ENCODE data around the gene GAREM2.

Gene GAREM2

GRCh38 chr2:26224095-26224494, 51.2 kb downstream of the GAREM2 start:
- Histone ChIP-seq H2BK15ac (ENCODE audit: low read depth, poor library complexity, severe bottlenecking) (no peak overlapping the region), H2BK12ac (ENCODE audit: low read length in 2 of 2) (no peak overlapping the region), H2AFZ (ENCODE audit: low read depth, low read length) (no peak overlapping the region), H3K27me3 (ENCODE audit: control insufficient read depth in 1 of 2, insufficient read depth in 1 of 2, low read length in 2 of 2) (no peaks in the 10 kb centered on the region), H2BK120ac (ENCODE audit: low read depth, low read length) (no peak overlapping the region), H4K8ac (ENCODE audit: low read length) (no peak overlapping the region), H2AK5ac (ENCODE audit: low read length, severe bottlenecking) (no peak overlapping the region), H3K36me3 (ENCODE audit: control insufficient read depth in 1 of 2, insufficient read depth in 2 of 2, low read depth in 1 of 2, low read length in 2 of 2) (peaks cover 39 to 95% of the 10 kb centered on the region in 2 experiments), H3K23ac (ENCODE audit: low read length in 2 of 2) (no peak overlapping the region), H2BK5ac (ENCODE audit: low read depth, low read length, poor library complexity, severe bottlenecking) (no peak overlapping the region), H3K79me1 (replicated peaks; ENCODE audit: low read length, poor library complexity, severe bottlenecking) (peaks cover 29% of the 10 kb centered on the region), H3K4me2 (ENCODE audit: low read length, poor library complexity, severe bottlenecking) (no peak overlapping the region), H3K4ac (ENCODE audit: low read depth in 1 of 2, low read length in 2 of 2) (no peak overlapping the region), H3K18ac (ENCODE audit: low read depth in 1 of 2, low read length in 2 of 2) (no peak overlapping the region), H3K4me1 (ENCODE audit: control insufficient read depth, insufficient read depth, low read depth, low read length) (no peaks in the 10 kb centered on the region), H3K9me3 (ENCODE audit: control insufficient read depth, low read length) (peaks cover 41% of the 10 kb centered on the region), H3K9ac (ENCODE audit: low read length) (no peak overlapping the region), H3K14ac (ENCODE audit: low read length in 2 of 2) (no peak overlapping the region), H3K27ac (ENCODE audit: low read length, poor library complexity, severe bottlenecking) (peak overlapping the region; percentile 14), H3K4me3 (ENCODE audit: insufficient read depth in 1 of 2, low read depth in 1 of 2, low read length in 2 of 2) (no peak overlapping the region), H4K91ac (ENCODE audit: low read length) (no peak overlapping the region)
- DNase-seq = no peak
- WGBS = 100% methylated on average over 1 of the region's 2 CpGs

DNA sequence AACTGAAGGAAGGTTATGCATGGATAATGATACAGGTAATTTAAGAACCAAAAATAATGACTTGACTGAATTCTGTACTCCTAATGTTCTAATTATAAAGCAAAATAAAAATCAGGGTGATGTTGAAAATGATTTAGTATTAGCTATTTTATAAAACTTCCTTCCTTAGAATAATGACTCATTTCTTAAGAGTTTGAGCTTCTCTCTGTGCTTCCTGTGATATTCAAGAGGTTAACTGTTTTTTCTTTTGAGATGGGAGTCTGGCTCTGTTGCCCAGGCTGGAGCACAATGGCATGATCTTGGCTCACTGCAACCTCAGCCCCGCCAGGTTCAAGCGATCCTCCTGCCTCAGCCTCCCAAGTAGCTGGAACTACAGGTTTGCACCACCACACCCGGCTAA, 56.7 kb downstream of the GAREM2 start:
- 100% methylated on average over 3 of the region's 3 CpGs for WGBS
- Histone ChIP-seq H3K27me3 (ENCODE audit: control insufficient read depth in 1 of 2, insufficient read depth in 1 of 2, low read length in 2 of 2) (no peaks in the 10 kb centered on the region), H3K14ac (ENCODE audit: low read length in 2 of 2) (no peak overlapping the region), H2AFZ (ENCODE audit: low read depth, low read length) (no peak overlapping the region), H3K36me3 (ENCODE audit: control insufficient read depth in 1 of 2, insufficient read depth in 2 of 2, low read depth in 1 of 2, low read length in 2 of 2) (peaks cover 40 to 99% of the 10 kb centered on the region in 2 experiments), H3K23ac (ENCODE audit: low read length in 2 of 2) (no peak overlapping the region), H4K91ac (ENCODE audit: low read length) (no peak overlapping the region), H3K4me2 (ENCODE audit: low read length, poor library complexity, severe bottlenecking) (no peak overlapping the region), H3K4me1 (ENCODE audit: control insufficient read depth, insufficient read depth, low read depth, low read length) (no peaks in the 10 kb centered on the region), H3K27ac (ENCODE audit: low read length, poor library complexity, severe bottlenecking) (no peak overlapping the region), H2BK12ac (ENCODE audit: low read length in 2 of 2) (no peak overlapping the region), H2BK5ac (ENCODE audit: low read depth, low read length, poor library complexity, severe bottlenecking) (no peak overlapping the region), H4K8ac (ENCODE audit: low read length) (no peak overlapping the region), H2BK120ac (ENCODE audit: low read depth, low read length) (no peak overlapping the region), H3K18ac (ENCODE audit: low read depth in 1 of 2, low read length in 2 of 2) (no peak overlapping the region), H3K4me3 (ENCODE audit: insufficient read depth in 1 of 2, low read depth in 1 of 2, low read length in 2 of 2) (no peak overlapping the region), H2BK15ac (ENCODE audit: low read depth, poor library complexity, severe bottlenecking) (no peak overlapping the region), H3K79me1 (replicated peaks; ENCODE audit: low read length, poor library complexity, severe bottlenecking) (peaks cover 11% of the 10 kb centered on the region), H3K9ac (ENCODE audit: low read length) (no peak overlapping the region), H3K9me3 (ENCODE audit: control insufficient read depth, low read length) (peaks cover 26% of the 10 kb centered on the region), H2AK5ac (ENCODE audit: low read length, severe bottlenecking) (no peak overlapping the region), H3K4ac (ENCODE audit: low read depth in 1 of 2, low read length in 2 of 2) (no peak overlapping the region)
- no peak for DNase-seq

DNA sequence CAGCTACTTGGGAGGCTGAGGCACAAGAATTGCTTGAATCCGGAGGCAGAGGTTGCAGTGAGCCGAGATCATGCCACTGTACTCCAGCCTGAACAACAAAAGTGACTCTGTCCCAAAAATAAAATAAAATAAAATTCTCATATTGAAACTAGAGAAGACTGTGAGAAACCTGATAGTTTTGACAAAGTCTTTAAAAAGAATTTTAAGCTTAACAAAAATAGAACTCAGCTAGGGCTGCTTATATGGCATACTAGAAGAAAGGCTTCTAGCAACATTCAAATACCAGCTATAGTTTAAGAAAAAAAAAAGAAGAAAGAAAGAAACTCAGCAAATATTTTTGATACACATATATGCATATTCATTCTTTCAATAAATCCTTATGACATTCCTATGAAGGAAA, 57.9 kb downstream of the GAREM2 start:
- Histone ChIP-seq H2BK15ac (ENCODE audit: low read depth, poor library complexity, severe bottlenecking) (no peak overlapping the region), H4K8ac (ENCODE audit: low read length) (no peak overlapping the region), H2AK5ac (ENCODE audit: low read length, severe bottlenecking) (no peak overlapping the region), H2AFZ (ENCODE audit: low read depth, low read length) (no peak overlapping the region), H3K18ac (ENCODE audit: low read depth in 1 of 2, low read length in 2 of 2) (no peak overlapping the region), H3K9me3 (ENCODE audit: control insufficient read depth, low read length) (peaks cover 23% of the 10 kb centered on the region), H3K4me3 (ENCODE audit: insufficient read depth in 1 of 2, low read depth in 1 of 2, low read length in 2 of 2) (no peak overlapping the region), H2BK5ac (ENCODE audit: low read depth, low read length, poor library complexity, severe bottlenecking) (no peak overlapping the region), H3K79me1 (replicated peaks; ENCODE audit: low read length, poor library complexity, severe bottlenecking) (peaks cover 11% of the 10 kb centered on the region), H3K14ac (ENCODE audit: low read length in 2 of 2) (no peak overlapping the region), H3K23ac (ENCODE audit: low read length in 2 of 2) (no peak overlapping the region), H3K9ac (ENCODE audit: low read length) (no peak overlapping the region), H3K36me3 (ENCODE audit: control insufficient read depth in 1 of 2, insufficient read depth in 2 of 2, low read depth in 1 of 2, low read length in 2 of 2) (peaks cover 44 to 99% of the 10 kb centered on the region in 2 experiments), H3K27ac (ENCODE audit: low read length, poor library complexity, severe bottlenecking) (no peak overlapping the region), H3K4me1 (ENCODE audit: control insufficient read depth, insufficient read depth, low read depth, low read length) (no peaks in the 10 kb centered on the region), H2BK120ac (ENCODE audit: low read depth, low read length) (no peak overlapping the region), H3K27me3 (ENCODE audit: control insufficient read depth in 1 of 2, insufficient read depth in 1 of 2, low read length in 2 of 2) (no peaks in the 10 kb centered on the region), H4K91ac (ENCODE audit: low read length) (no peak overlapping the region), H3K4ac (ENCODE audit: low read depth in 1 of 2, low read length in 2 of 2) (no peak overlapping the region), H2BK12ac (ENCODE audit: low read length in 2 of 2) (no peak overlapping the region), H3K4me2 (ENCODE audit: low read length, poor library complexity, severe bottlenecking) (no peak overlapping the region)
- DNase-seq = no peak
- no CpG with 5 or more reads among the region's 2 CpGs for WGBS

DNA sequence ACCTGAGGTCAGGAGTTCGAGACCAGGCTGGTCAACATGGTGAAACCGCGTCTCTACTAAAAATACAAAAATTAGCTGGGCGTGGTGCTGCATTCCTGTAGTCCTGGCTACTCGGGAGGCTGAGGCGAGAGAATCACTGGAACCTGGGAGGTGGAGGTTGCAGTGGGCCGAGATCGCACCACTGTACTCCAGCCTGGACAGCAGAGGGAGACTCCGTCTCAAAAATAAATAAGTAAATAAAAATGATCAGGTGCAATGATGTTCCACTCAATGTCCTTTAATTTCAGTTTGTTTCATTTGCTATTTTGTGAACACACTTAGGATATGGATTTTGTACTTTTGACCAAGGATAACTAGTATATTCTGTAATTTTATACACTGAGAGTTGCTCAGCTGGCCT, 62.2 kb downstream of the GAREM2 start:
- no peak overlapping the region for H3K9ac ChIP-seq (ENCODE audit: low read length)
- H3K14ac ChIP-seq (ENCODE audit: low read length in 2 of 2) = no peak overlapping the region
- H2BK15ac ChIP-seq (ENCODE audit: low read depth, poor library complexity, severe bottlenecking) = no peak overlapping the region
- no peak overlapping the region for H2AK5ac ChIP-seq (ENCODE audit: low read length, severe bottlenecking)
- no peaks in the 10 kb centered on the region for H3K27me3 ChIP-seq (ENCODE audit: control insufficient read depth in 1 of 2, insufficient read depth in 1 of 2, low read length in 2 of 2)
- H4K8ac ChIP-seq (ENCODE audit: low read length) = no peak overlapping the region
- no peak overlapping the region for H3K23ac ChIP-seq (ENCODE audit: low read length in 2 of 2)
- H3K4me2 ChIP-seq (ENCODE audit: low read length, poor library complexity, severe bottlenecking) = no peak overlapping the region
- no peak overlapping the region for H2BK120ac ChIP-seq (ENCODE audit: low read depth, low read length)
- no peak overlapping the region for H3K4me3 ChIP-seq (ENCODE audit: insufficient read depth in 1 of 2, low read depth in 1 of 2, low read length in 2 of 2)
- WGBS = 97% methylated on average over 8 of the region's 9 CpGs
- H3K79me1 ChIP-seq (replicated peaks; ENCODE audit: low read length, poor library complexity, severe bottlenecking) = peaks cover 17% of the 10 kb centered on the region
- no peak overlapping the region for H2BK5ac ChIP-seq (ENCODE audit: low read depth, low read length, poor library complexity, severe bottlenecking)
- H3K9me3 ChIP-seq (ENCODE audit: control insufficient read depth, low read length) = no peaks in the 10 kb centered on the region
- DNase-seq = peak; percentile 8
- no peaks in the 10 kb centered on the region for H3K4me1 ChIP-seq (ENCODE audit: control insufficient read depth, insufficient read depth, low read depth, low read length)
- no peak overlapping the region for H2BK12ac ChIP-seq (ENCODE audit: low read length in 2 of 2)
- H3K18ac ChIP-seq (ENCODE audit: low read depth in 1 of 2, low read length in 2 of 2) = no peak overlapping the region
- H2AFZ ChIP-seq (ENCODE audit: low read depth, low read length) = no peak overlapping the region
- no peak overlapping the region for H3K4ac ChIP-seq (ENCODE audit: low read depth in 1 of 2, low read length in 2 of 2)
- no peak overlapping the region for H3K27ac ChIP-seq (ENCODE audit: low read length, poor library complexity, severe bottlenecking)
- peaks cover 30 to 80% of the 10 kb centered on the region in 2 experiments for H3K36me3 ChIP-seq (ENCODE audit: control insufficient read depth in 1 of 2, insufficient read depth in 2 of 2, low read depth in 1 of 2, low read length in 2 of 2)
- H4K91ac ChIP-seq (ENCODE audit: low read length) = no peak overlapping the region

Measured in mesenchymal stem cell (in vitro differentiated cells and primary cell).